Measurements from ENCODE around the gene LIMS2. TPM values are rescaled to one million over a fixed set of nuclear protein-coding genes. Genes with fewer than 3 reads are reported as not detected.

Gene LIMS2
- total and polyA plus RNA-seq, 2 of the 8 experiments (the other 6 are each of a cell fraction or from before 2014, with no cell fraction given): 3.3 to 4.8 TPM

DNA sequence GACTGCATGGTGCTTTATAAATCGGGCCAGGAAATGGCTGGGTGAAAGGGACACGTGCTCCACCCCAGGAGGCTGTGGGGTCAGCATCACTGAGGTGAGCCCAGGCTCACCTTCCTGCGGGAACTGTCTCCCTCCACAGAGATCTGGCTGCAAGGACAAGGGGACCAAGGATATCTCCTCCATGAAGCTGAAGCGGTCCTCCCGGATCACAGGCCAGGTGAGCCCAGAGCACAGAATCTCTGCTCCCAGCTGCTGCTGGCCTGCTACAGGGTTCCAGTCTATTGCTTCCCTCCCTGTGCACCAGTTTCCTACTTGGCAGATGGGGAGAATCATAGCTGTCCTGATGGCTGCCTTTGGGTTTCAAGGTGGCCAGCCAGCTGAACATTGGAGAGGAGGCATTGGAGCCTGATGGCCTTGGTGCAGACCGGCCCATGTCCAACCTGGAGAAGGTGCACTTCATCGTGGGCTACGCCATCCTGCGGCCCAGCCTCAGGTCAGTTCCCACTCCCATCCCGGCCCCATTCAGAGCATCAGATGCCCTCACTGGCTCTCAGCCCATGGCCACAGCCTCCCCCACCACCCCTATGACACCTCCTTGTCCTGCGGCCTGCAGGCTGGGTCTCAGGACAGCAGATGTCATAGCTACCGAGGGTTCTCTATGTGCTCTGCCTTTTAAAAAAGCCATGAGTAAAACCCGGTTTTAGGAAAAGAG, 63.1 kb downstream of the LIMS2 start:
- WGBS, 2 experiments (ENCODE audit: extremely low coverage in 1 of 2, insufficient coverage in 1 of 2, insufficient read length in 1 of 2, insufficient replicate concordance in 2 of 2, low coverage in 1 of 2, low lambda C conversion rate in 2 of 2, missing lambda C conversion rate in 1 of 2): 92% methylated on average over 13 of the region's 13 CpGs; no CpG with 5 or more reads in 1 of the 2 experiments
- no peak for DNase-seq (ENCODE audit: low read depth in 1 of 2, low spot score in 2 of 2)

More for the DNA sequence above, 63.1 kb downstream of the LIMS2 start:
- H3K36me3 ChIP-seq (ENCODE audit: control insufficient read depth in 2 of 4, insufficient read depth in 4 of 4, low read length in 3 of 4): no peaks in the 10 kb centered on the region
- H3K18ac ChIP-seq (ENCODE audit: extremely low read depth, low read length): no peak overlapping the region
- CTCF ChIA-PET (ENCODE audit: partially characterized antibody): interaction anchor here (0.8 to 1.4 kb wide), 6 partner anchors 9 to 85 kb away, joined by 3 to 6 read pairs (median 4); no protein-coding TSS in a partner anchor
- no peak overlapping the region for H2BK20ac ChIP-seq (ENCODE audit: low read length)
- no peak for FAIRE-seq
- TF ChIP-seq HDAC2 (IDR thresholded peaks at IDR 0.05; ENCODE audit: borderline replicate concordance in 1 of 2, low read depth in 2 of 2, low read length in 2 of 2) (no peak), RBBP5 (IDR thresholded peaks at IDR 0.05; ENCODE audit: borderline replicate concordance, low read depth, low read length) (no peak), POLR2A (IDR thresholded peaks at IDR 0.05; ENCODE audit: control extremely low read depth in 1 of 2, low read depth in 2 of 2, low read length in 2 of 2) (no peak)
- H3K4me3 ChIP-seq (ENCODE audit: extremely low read depth in 1 of 4, insufficient read depth in 2 of 4, low read depth in 3 of 4, low read length in 4 of 4): no peak overlapping the region
- H3K23me2 ChIP-seq (ENCODE audit: low read depth, low read length): no peaks in the 10 kb centered on the region
- H3K79me2 ChIP-seq (ENCODE audit: control insufficient read depth in 1 of 2, insufficient read depth in 2 of 2, low read length in 2 of 2): no peaks in the 10 kb centered on the region
- peak overlapping the region; percentile 80; the same call in 1 of the 2 replicates for H4K8ac ChIP-seq (ENCODE audit: extremely low read depth, insufficient read depth, low read length)
- no peak overlapping the region for H3K14ac ChIP-seq (ENCODE audit: insufficient read length)
- no peak overlapping the region for H2BK5ac ChIP-seq (ENCODE audit: low read depth, low read length)
- no peaks in the 10 kb centered on the region for H3K79me1 ChIP-seq (ENCODE audit: low read depth, low read length)
- H3K4me1 ChIP-seq (replicated peaks in 1 of 4; ENCODE audit: control insufficient read depth in 3 of 4, insufficient read depth in 4 of 4, low read length in 3 of 4): no peaks in the 10 kb centered on the region; a peak in 1 of 7 replicates
- H3K4ac ChIP-seq (replicated peaks; ENCODE audit: insufficient read length, low read depth, low read length): no peak overlapping the region
- H2BK12ac ChIP-seq (ENCODE audit: low read depth, low read length): no peak overlapping the region
- H3K9ac ChIP-seq (replicated peaks in 1 of 4; ENCODE audit: extremely low read depth in 1 of 4, low read depth in 3 of 4, low read length in 3 of 4): no peak overlapping the region
- POLR2A ChIA-PET (ENCODE audit: partially characterized antibody): no interaction called here
- no peak overlapping the region for H3K23ac ChIP-seq (ENCODE audit: insufficient read length)
- no peak overlapping the region for H2AK5ac ChIP-seq (ENCODE audit: low read depth, low read length)
- H2BK15ac ChIP-seq (ENCODE audit: low read length): no peak overlapping the region
- no peak overlapping the region for H3K56ac ChIP-seq (replicated peaks; ENCODE audit: insufficient read length, low read depth, low read length)
- no peak overlapping the region for H3K4me2 ChIP-seq (ENCODE audit: insufficient read depth in 1 of 2, low read depth in 2 of 2, low read length in 2 of 2)
- no peak overlapping the region for H3K27ac ChIP-seq (ENCODE audit: low read depth, low read length)
- H3K9me3 ChIP-seq (ENCODE audit: insufficient read depth in 2 of 2, low read depth in 1 of 2, low read length in 1 of 2): no peaks in the 10 kb centered on the region; a peak in 2 of 4 replicates
- H4K91ac ChIP-seq (replicated peaks; ENCODE audit: insufficient read length, low read length): no peak overlapping the region
- no peaks in the 10 kb centered on the region for H4K20me1 ChIP-seq (replicated peaks in 1 of 2; ENCODE audit: control insufficient read depth in 1 of 2, insufficient read depth in 2 of 2, low read length in 2 of 2)
- H4K5ac ChIP-seq (ENCODE audit: insufficient read length, low read depth, low read length): no peak overlapping the region
- H3K27me3 ChIP-seq (replicated peaks in 1 of 4; ENCODE audit: control insufficient read depth in 3 of 4, extremely low read depth in 1 of 4, insufficient read depth in 3 of 4, low read length in 3 of 4): no peaks in the 10 kb centered on the region
- no peak overlapping the region for H2BK120ac ChIP-seq (replicated peaks; ENCODE audit: low read depth, low read length)
- no peak overlapping the region for H2AFZ ChIP-seq (ENCODE audit: low read length)
